ENCODE data around the gene COX5B. TPM values are rescaled to one million over a fixed set of nuclear protein-coding genes. Genes with fewer than 3 reads are reported as not detected.

The COX5B gene
- total RNA-seq, 1 experiment from 2014 or later = 298 TPM

DNA sequence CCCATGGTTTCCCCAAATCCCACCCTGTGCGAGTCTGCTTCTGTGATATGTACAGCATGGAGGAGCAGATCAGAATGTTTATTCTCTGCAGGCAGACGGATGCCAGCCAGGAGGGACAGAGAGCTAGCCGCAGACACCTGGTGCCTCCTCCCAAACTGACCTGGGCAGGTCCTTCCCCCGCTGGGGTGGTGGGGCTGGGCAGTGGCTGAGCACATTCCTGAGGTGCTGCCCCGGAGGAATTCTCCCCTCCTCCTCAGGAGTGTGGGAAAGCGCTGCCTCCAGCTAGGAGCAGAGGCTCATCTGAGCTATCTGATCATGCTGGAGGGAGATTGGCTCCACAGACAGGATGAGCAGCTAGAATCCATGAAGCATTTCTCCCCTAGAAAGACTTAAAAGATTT, 45.3 kb downstream of the COX5B start:
- Histone ChIP-seq H3K27me3 (ENCODE audit: control insufficient read depth, insufficient read depth, low read length) (no peaks in the 10 kb centered on the region), H3K27ac (ENCODE audit: low read length) (no peak overlapping the region), H3K4me1 (ENCODE audit: control insufficient read depth, insufficient read depth, low read length) (no peaks in the 10 kb centered on the region), H3K9me3 (ENCODE audit: control insufficient read depth, insufficient read depth, low read depth, low read length) (no peaks in the 10 kb centered on the region), H3K36me3 (ENCODE audit: control insufficient read depth, insufficient read depth, low read length) (no peaks in the 10 kb centered on the region), H3K4me3 (ENCODE audit: low read depth in 2 of 2, low read length in 2 of 2) (no peak overlapping the region)
- no TSS peak for BruUV-seq (replicated peaks)
- DNase-seq (ENCODE audit: low read depth, low spot score) = no peak
- POLR2A ChIA-PET = interaction anchor here (0.6 kb wide), 1 partner anchor 90 kb away, joined by 3 read pairs; no protein-coding TSS in a partner anchor
- in situ Hi-C loops (cut with HindIII; ENCODE audit: low pct_unique_long_range_greater_than_20kb, low sequenced_read_pairs) (no loop called here), intact Hi-C loops (cut with micrococcal nuclease; ENCODE audit: unreplicated experiment) (no loop called here)
- TF ChIP-seq REST (IDR thresholded peaks at IDR 0.05; ENCODE audit: insufficient read depth in 1 of 2, low read depth in 2 of 2, low read length in 1 of 2) = no peak
- TF ChIP-seq POLR2AphosphoS5 (IDR thresholded peaks at IDR 0.05; ENCODE audit: low read depth, low read length) = no peak
- TF ChIP-seq CTCF (IDR thresholded peaks at IDR 0.05) = no peak
- no peak for TF ChIP-seq SIN3A (IDR thresholded peaks at IDR 0.05; ENCODE audit: borderline replicate concordance, insufficient read depth, low read depth, low read length)
- TF ChIP-seq TCF7L2 (IDR thresholded peaks at IDR 0.05; ENCODE audit: low read depth, low read length) = no peak
- no peak for ATAC-seq
- CTCF ChIA-PET = no interaction called here

DNA sequence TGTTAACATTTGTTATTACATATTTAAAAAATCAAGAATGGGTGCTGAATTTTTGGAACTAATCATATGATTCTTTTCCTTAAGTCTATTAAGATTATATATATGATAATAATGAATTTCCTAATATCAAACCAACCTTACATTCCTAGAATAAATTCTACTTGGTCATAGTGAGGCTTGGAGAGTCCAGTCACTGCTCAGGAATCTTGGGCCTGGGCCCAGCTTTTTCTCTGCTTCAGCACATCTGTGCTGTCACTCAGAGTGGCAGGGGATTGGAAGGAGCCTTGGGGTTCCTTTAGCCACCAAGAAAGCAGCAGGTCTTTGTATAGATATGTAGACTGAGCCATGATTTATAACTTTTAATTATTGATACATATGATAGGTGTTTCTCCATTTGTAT, 47.6 kb downstream of the COX5B start:
- in situ Hi-C loops (cut with HindIII; ENCODE audit: low pct_unique_long_range_greater_than_20kb, low sequenced_read_pairs) (no loop called here), intact Hi-C loops (cut with micrococcal nuclease; ENCODE audit: unreplicated experiment) (no loop called here)
- Histone ChIP-seq H3K4me1 (ENCODE audit: control insufficient read depth, insufficient read depth, low read length) (no peaks in the 10 kb centered on the region), H3K4me3 (ENCODE audit: low read depth in 2 of 2, low read length in 2 of 2) (no peak overlapping the region), H3K27ac (ENCODE audit: low read length) (no peak overlapping the region), H3K9me3 (ENCODE audit: control insufficient read depth, insufficient read depth, low read depth, low read length) (no peaks in the 10 kb centered on the region), H3K36me3 (ENCODE audit: control insufficient read depth, insufficient read depth, low read length) (no peaks in the 10 kb centered on the region), H3K27me3 (ENCODE audit: control insufficient read depth, insufficient read depth, low read length) (no peaks in the 10 kb centered on the region)
- no peak for TF ChIP-seq SIN3A (IDR thresholded peaks at IDR 0.05; ENCODE audit: borderline replicate concordance, insufficient read depth, low read depth, low read length)
- no peak for TF ChIP-seq POLR2AphosphoS5 (IDR thresholded peaks at IDR 0.05; ENCODE audit: low read depth, low read length)
- ChIA-PET CTCF (no interaction called here), POLR2A (no interaction called here)
- BruUV-seq (replicated peaks) = no TSS peak
- ATAC-seq (no peak), DNase-seq (ENCODE audit: low read depth, low spot score) (no peak)

- ChIA-PET CTCF (interaction anchor here (2.6 kb wide), 1 partner anchor 105 kb away, joined by 11 read pairs; no protein-coding TSS in a partner anchor), POLR2A (no interaction called here)
- Histone ChIP-seq H3K4me1 (ENCODE audit: control insufficient read depth, insufficient read depth, low read length) (no peaks in the 10 kb centered on the region), H3K36me3 (ENCODE audit: control insufficient read depth, insufficient read depth, low read length) (no peaks in the 10 kb centered on the region), H3K4me3 (ENCODE audit: low read depth in 2 of 2, low read length in 2 of 2) (no peak overlapping the region), H3K27me3 (ENCODE audit: control insufficient read depth, insufficient read depth, low read length) (no peaks in the 10 kb centered on the region), H3K9me3 (ENCODE audit: control insufficient read depth, insufficient read depth, low read depth, low read length) (no peaks in the 10 kb centered on the region), H3K27ac (ENCODE audit: low read length) (no peak overlapping the region)
- DNase-seq (ENCODE audit: low read depth, low spot score) = no peak
- no TSS peak for BruUV-seq (replicated peaks)
- in situ Hi-C loops (cut with HindIII; ENCODE audit: low pct_unique_long_range_greater_than_20kb, low sequenced_read_pairs) = no loop called here
- TF ChIP-seq SIN3A (IDR thresholded peaks at IDR 0.05; ENCODE audit: borderline replicate concordance, insufficient read depth, low read depth, low read length) (no peak), REST (IDR thresholded peaks at IDR 0.05; ENCODE audit: insufficient read depth in 1 of 2, low read depth in 2 of 2, low read length in 1 of 2) (no peak), TCF7L2 (IDR thresholded peaks at IDR 0.05; ENCODE audit: low read depth, low read length) (no peak), CTCF (IDR thresholded peaks at IDR 0.05) (no peak), POLR2AphosphoS5 (IDR thresholded peaks at IDR 0.05; ENCODE audit: low read depth, low read length) (no peak)
- intact Hi-C loops (cut with micrococcal nuclease; ENCODE audit: unreplicated experiment) = loop anchor here (2.0 kb wide), 1 partner anchor 105 kb away; no protein-coding TSS in a partner anchor
- no peak for ATAC-seq
Observed at GRCh38 chr2:97695744-97696143, 49.9 kb downstream of the COX5B start.

All from Panc1 (cell line).